ENCODE measurements around the gene COL4A2. TPM values are rescaled to one million over a fixed set of nuclear protein-coding genes. Genes with fewer than 3 reads are reported as not detected.

The COL4A2 gene
- total RNA-seq, 1 donor from 2014 or later = 159 TPM

- no peak overlapping the region for H3K27ac Mint-ChIP-seq (ENCODE audit: unreplicated experiment)
- H3K4me3 Mint-ChIP-seq = no peak overlapping the region
- peaks cover 14% of the 10 kb centered on the region for H3K4me1 Mint-ChIP-seq
- TF ChIP-seq, protein P1, sequence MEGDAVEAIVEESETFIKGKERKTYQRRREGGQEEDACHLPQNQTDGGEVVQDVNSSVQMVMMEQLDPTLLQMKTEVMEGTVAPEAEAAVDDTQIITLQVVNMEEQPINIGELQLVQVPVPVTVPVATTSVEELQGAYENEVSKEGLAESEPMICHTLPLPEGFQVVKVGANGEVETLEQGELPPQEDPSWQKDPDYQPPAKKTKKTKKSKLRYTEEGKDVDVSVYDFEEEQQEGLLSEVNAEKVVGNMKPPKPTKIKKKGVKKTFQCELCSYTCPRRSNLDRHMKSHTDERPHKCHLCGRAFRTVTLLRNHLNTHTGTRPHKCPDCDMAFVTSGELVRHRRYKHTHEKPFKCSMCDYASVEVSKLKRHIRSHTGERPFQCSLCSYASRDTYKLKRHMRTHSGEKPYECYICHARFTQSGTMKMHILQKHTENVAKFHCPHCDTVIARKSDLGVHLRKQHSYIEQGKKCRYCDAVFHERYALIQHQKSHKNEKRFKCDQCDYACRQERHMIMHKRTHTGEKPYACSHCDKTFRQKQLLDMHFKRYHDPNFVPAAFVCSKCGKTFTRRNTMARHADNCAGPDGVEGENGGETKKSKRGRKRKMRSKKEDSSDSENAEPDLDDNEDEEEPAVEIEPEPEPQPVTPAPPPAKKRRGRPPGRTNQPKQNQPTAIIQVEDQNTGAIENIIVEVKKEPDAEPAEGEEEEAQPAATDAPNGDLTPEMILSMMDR (conservative IDR thresholded peaks at IDR 0.05) = no peak
- no peak for DNase-seq (ENCODE audit: low read depth, low spot score)
- no peaks in the 10 kb centered on the region for H3K9me3 Mint-ChIP-seq
- H3K36me3 Mint-ChIP-seq (ENCODE audit: low read depth) = peaks cover 3% of the 10 kb centered on the region
- no peaks in the 10 kb centered on the region for H3K27me3 Mint-ChIP-seq (ENCODE audit: low read depth)
These were observed 55.9 kb downstream of the COL4A2 start for GRCh38 chr13:110363010-110363409.

DNA sequence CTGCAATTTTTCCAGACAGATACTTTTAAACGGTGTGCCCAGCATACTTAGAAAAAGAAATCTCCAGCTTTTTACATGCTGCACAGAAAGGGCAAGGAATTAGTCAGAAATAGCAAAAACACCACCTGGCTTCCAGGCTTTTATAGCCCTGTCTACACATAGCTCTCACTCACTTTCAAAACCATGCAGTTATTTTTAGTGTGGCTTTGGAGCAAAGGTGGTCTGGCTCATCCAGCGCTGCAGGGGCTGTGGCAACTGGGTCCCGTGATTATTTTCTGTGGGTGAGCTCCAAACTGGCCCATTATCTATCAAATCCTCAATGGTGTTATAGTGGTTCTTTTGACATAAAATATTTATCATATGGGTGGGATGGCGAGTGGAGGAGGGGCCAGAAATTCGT lies 57.0 kb downstream of the COL4A2 start:
- TF ChIP-seq, protein P1 (conservative IDR thresholded peaks at IDR 0.05) = no peak
- Mint-ChIP-seq H3K27me3 (ENCODE audit: low read depth) (no peaks in the 10 kb centered on the region), H3K36me3 (ENCODE audit: low read depth) (peaks cover 3% of the 10 kb centered on the region), H3K9me3 (no peaks in the 10 kb centered on the region), H3K4me1 (peaks cover 14% of the 10 kb centered on the region), H3K27ac (ENCODE audit: unreplicated experiment) (no peak overlapping the region), H3K4me3 (no peak overlapping the region)
- DNase-seq (ENCODE audit: low read depth, low spot score) = no peak

DNA sequence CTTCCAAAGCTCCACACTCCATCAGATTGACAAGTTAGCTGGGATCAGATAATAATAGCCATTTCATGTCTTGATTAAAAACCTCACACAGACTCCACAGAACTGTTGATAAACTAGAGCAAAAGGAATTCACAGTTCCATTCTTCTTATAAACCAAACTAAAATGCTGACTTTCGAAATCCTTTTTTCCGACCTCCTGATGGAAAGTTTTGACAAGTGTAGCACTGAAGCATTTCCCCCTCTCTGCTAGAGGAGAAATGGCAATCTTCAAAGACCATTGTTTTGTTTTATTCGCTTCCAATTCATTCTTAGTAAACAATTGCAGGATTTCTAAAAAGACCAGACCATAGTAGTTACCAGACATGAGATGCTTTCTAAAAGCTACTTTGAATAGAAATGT lies 58.8 kb downstream of the COL4A2 start:
- peaks cover 9% of the 10 kb centered on the region for H3K36me3 Mint-ChIP-seq (ENCODE audit: low read depth)
- DNase-seq (ENCODE audit: low read depth, low spot score) = no peak
- H3K4me3 Mint-ChIP-seq = no peak overlapping the region
- H3K27me3 Mint-ChIP-seq (ENCODE audit: low read depth) = no peaks in the 10 kb centered on the region
- H3K9me3 Mint-ChIP-seq = no peaks in the 10 kb centered on the region
- H3K4me1 Mint-ChIP-seq = peaks cover 14% of the 10 kb centered on the region
- no peak overlapping the region for H3K27ac Mint-ChIP-seq (ENCODE audit: unreplicated experiment)
- TF ChIP-seq, protein P1 (conservative IDR thresholded peaks at IDR 0.05) = no peak

DNA sequence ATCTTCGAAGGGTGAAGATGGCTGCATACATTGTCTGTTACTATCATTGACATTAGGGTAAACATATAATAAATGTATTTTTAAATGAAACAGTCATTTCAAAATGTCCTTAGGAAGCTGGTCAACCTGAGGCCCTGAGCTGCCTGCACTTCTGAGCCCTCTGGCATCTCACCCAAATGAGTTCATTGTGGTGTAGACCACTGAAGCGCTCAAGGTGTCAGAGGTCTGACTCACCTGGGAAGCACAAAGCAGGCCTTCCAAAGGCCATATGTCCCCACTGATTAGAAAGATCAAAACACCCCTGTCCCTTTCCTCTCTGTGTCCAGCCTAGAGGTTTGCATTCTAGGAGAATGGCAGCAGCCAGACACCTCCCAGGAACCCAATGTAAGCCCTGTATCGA lies 59.6 kb downstream of the COL4A2 start:
- no peaks in the 10 kb centered on the region for H3K9me3 Mint-ChIP-seq
- no peaks in the 10 kb centered on the region for H3K27me3 Mint-ChIP-seq (ENCODE audit: low read depth)
- no peak overlapping the region for H3K4me3 Mint-ChIP-seq
- no peak for DNase-seq (ENCODE audit: low read depth, low spot score)
- peaks cover 9% of the 10 kb centered on the region for H3K36me3 Mint-ChIP-seq (ENCODE audit: low read depth)
- TF ChIP-seq, protein P1 (conservative IDR thresholded peaks at IDR 0.05) = no peak
- H3K27ac Mint-ChIP-seq (ENCODE audit: unreplicated experiment) = no peak overlapping the region
- H3K4me1 Mint-ChIP-seq = peaks cover 23% of the 10 kb centered on the region

- peaks cover 9% of the 10 kb centered on the region for H3K36me3 Mint-ChIP-seq (ENCODE audit: low read depth)
- peaks cover 31% of the 10 kb centered on the region for H3K4me1 Mint-ChIP-seq
- TF ChIP-seq, protein P1 (conservative IDR thresholded peaks at IDR 0.05) = no peak
- no peaks in the 10 kb centered on the region for H3K27me3 Mint-ChIP-seq (ENCODE audit: low read depth)
- no peak for DNase-seq (ENCODE audit: low read depth, low spot score)
- no peaks in the 10 kb centered on the region for H3K9me3 Mint-ChIP-seq
- H3K4me3 Mint-ChIP-seq = no peak overlapping the region
- H3K27ac Mint-ChIP-seq (ENCODE audit: unreplicated experiment) = no peak overlapping the region
These were observed 60.5 kb downstream of the COL4A2 start for GRCh38 chr13:110367620-110368019.

DNA sequence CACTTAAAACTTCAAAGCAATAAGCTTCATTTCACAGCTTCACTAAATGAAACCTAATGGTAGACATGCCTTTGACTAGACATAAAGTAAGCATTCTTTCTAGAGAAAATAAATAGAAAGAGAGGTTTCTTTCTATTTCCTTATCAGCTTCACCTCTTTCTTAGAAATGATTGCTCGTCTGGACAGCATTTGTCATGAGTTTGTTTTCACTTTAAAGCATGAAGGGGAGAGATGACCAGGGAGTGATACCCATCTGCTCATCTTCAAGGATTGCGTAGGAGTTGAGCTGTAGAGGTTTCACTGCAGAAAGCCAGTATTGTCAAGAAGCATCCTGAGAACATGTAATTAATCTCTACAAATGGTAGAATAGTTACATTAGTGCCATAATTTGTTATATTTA lies 61.3 kb downstream of the COL4A2 start:
- Mint-ChIP-seq H3K4me3 (no peak overlapping the region), H3K9me3 (no peaks in the 10 kb centered on the region), H3K4me1 (peaks cover 37% of the 10 kb centered on the region), H3K27ac (ENCODE audit: unreplicated experiment) (no peak overlapping the region), H3K27me3 (ENCODE audit: low read depth) (no peaks in the 10 kb centered on the region), H3K36me3 (ENCODE audit: low read depth) (peaks cover 9% of the 10 kb centered on the region)
- no peak for DNase-seq (ENCODE audit: low read depth, low spot score)
- TF ChIP-seq, protein P1 (conservative IDR thresholded peaks at IDR 0.05) = no peak

All from neural crest cell (in vitro differentiated cells).